Activated T-helper 1 cell treated with anti-CD3 and anti-CD28 coated beads, Interleukin-12 subunit alpha, Interleukin-12 subunit beta, Interleukin-2, Interleukin-4 antibody, amounts not matched to agents 30 ng/mL and 10 ng/mL and 1 ng/mL, durations not matched to agents 14 hours and 24 hours and 36 hours (primary cell): ENCODE measurements around the gene KCNMB2. TPM values are rescaled to one million over a fixed set of nuclear protein-coding genes. Genes with fewer than 3 reads are reported as not detected.
"Not testable (repeated sequence)": the region's sequence is repeated elsewhere in the genome, so short reads cannot be mapped to it uniquely, and the experiment has no call there.

Source experiments
- DNase-seq: peaks from one replicate; pipeline ENCODE4 v3.0.0; 2021; ENCODE audit warnings: low spot score
- H3K27ac Mint-ChIP-seq: one replicate; pipeline ENCODE4 v1.8.0; 2021; ENCODE audit warnings: mild to moderate bottlenecking, mixed read lengths
- H3K27me3 Mint-ChIP-seq: one replicate; pipeline ENCODE4 v1.8.0; 2022; ENCODE audit warnings: mild to moderate bottlenecking, moderate library complexity, mixed read lengths; ENCODE audit not compliant: insufficient read depth
- H3K36me3 Mint-ChIP-seq: one replicate; pipeline ENCODE4 v1.8.0; 2021; ENCODE audit warnings: low read depth, mixed read lengths
- H3K4me1 Mint-ChIP-seq: one replicate; pipeline ENCODE4 v1.8.0; 2021; ENCODE audit warnings: low read depth, mixed read lengths
- H3K4me3 Mint-ChIP-seq: one replicate; pipeline ENCODE4 v1.8.0; 2021; ENCODE audit warnings: mild to moderate bottlenecking, moderate library complexity, mixed read lengths
- H3K9me3 Mint-ChIP-seq: one replicate; pipeline ENCODE4 v1.8.0; 2021; ENCODE audit warnings: mixed read lengths
- intact Hi-C: fragments of 100-400 bp; cut with micrococcal nuclease; formaldehyde crosslinking; loops from one replicate; pipeline ENCODE4 v1.15.1; 2024
- total RNA-seq: library from RNA; stranded (reverse); gene quantifications from 2 replicates; pipeline ENCODE4 v1.2.3, GENCODE V29; 2022

KCNMB2 gene
- total RNA-seq, 1 donor from 2014 or later, result not detected

DNA sequence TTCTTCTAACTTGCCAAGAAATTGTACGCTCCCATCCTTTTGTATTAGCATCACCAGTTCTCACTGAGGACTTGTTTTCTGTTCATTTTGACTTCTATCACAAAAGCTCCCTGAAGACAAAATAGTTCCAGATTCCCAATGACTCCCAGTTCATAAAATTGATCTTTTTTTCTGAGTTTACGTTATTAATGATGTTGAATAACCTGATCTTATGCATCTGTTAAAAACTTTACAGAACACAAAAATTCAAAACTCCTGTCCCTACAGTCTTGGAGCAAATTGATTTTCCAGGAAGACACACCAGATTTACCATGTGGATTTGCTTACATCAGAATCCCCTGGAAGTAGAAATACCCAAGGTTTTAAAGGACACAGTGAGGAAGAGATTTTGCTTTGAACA, 8.3 kb upstream of the KCNMB2 start:
- intact Hi-C loops, result no loop called here
- no peaks in the 10 kb centered on the region for H3K4me1 Mint-ChIP-seq
- H3K4me3 Mint-ChIP-seq, result no peak overlapping the region
- H3K27me3 Mint-ChIP-seq, result no peaks in the 10 kb centered on the region
- no peak overlapping the region for H3K27ac Mint-ChIP-seq
- H3K36me3 Mint-ChIP-seq, result no peaks in the 10 kb centered on the region
- DNase-seq, result no peak
- no peaks in the 10 kb centered on the region for H3K9me3 Mint-ChIP-seq

DNA sequence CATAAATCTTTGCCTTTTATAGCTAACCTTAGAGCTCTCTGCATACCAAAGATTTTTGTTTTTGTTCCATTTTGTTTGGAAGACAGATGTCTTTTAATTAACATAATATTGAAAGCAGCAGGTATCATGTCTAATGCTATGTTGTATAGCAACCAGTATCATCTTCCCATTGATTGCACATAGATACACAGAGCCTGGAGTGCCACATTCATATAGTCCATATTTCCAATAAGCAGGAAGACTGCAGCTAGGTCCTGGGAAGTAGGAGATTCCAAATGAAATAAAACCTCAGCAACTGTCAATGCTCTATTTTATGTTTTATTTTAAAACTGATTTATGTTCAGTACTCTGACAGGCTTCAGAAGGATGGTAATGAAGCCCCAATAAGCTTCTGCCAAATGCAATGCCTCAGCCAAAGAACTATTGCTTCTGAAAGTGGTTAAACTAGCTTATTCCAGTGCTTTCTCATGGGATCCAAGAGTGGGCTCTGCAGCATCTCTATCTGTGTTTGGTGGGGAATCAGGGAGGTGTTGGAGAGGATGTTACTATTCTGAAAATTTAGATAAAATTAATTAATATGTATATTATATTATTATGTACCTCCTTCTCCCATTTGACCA, 6.5 kb upstream of the KCNMB2 start:
- H3K9me3 Mint-ChIP-seq, result no peaks in the 10 kb centered on the region
- H3K4me3 Mint-ChIP-seq, result no peak overlapping the region
- no peak for DNase-seq
- no peaks in the 10 kb centered on the region for H3K36me3 Mint-ChIP-seq
- no peaks in the 10 kb centered on the region for H3K4me1 Mint-ChIP-seq
- no peak overlapping the region for H3K27ac Mint-ChIP-seq
- H3K27me3 Mint-ChIP-seq, result no peaks in the 10 kb centered on the region
- intact Hi-C loops, result no loop called here

DNA sequence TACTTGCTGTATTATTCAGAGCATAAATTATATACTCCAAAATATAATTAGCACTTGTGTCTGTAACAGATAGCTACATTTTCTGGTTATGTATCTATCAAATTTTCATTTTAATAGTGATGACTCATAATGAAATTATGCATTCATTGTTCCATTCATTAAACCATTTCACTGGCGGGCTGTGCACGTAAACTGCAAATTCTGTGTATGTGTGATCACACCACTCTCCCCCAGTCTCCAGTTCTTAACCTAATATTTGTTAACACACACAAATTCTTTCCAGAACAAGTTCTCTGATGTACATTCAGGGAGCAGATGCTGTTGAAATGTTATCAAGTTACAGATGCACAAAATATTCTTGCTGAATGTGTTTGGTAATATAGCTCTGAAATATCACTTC, 3.8 kb upstream of the KCNMB2 start:
- intact Hi-C loops, result no loop called here
- H3K36me3 Mint-ChIP-seq, result no peaks in the 10 kb centered on the region

GRCh38 chr3:178537122-178537705, 978 bp downstream of the KCNMB2 start:
- no peak overlapping the region for H3K4me3 Mint-ChIP-seq
- intact Hi-C loops, result no loop called here
- no peak for DNase-seq
- peaks cover 12% of the 10 kb centered on the region for H3K27me3 Mint-ChIP-seq
- no peaks in the 10 kb centered on the region for H3K9me3 Mint-ChIP-seq
- no peaks in the 10 kb centered on the region for H3K4me1 Mint-ChIP-seq
- H3K27ac Mint-ChIP-seq, result no peak overlapping the region
- no peaks in the 10 kb centered on the region for H3K36me3 Mint-ChIP-seq

More for the DNA sequence above, 3.8 kb upstream of the KCNMB2 start:
- no peak for DNase-seq
- Mint-ChIP-seq H3K9me3 (no peaks in the 10 kb centered on the region), H3K27ac (no peak overlapping the region), H3K27me3 (peaks cover 10% of the 10 kb centered on the region), H3K4me3 (no peak overlapping the region), H3K4me1 (no peaks in the 10 kb centered on the region)

GRCh38 chr3:178538056-178538455, 1.8 kb downstream of the KCNMB2 start:
- intact Hi-C loops, result no loop called here
- H3K4me3 Mint-ChIP-seq, result no peak overlapping the region
- H3K27ac Mint-ChIP-seq, result no peak overlapping the region
- peaks cover 12% of the 10 kb centered on the region for H3K27me3 Mint-ChIP-seq
- DNase-seq, result no peak
- H3K36me3 Mint-ChIP-seq, result no peaks in the 10 kb centered on the region
- H3K9me3 Mint-ChIP-seq, result no peaks in the 10 kb centered on the region
- H3K4me1 Mint-ChIP-seq, result no peaks in the 10 kb centered on the region

DNA sequence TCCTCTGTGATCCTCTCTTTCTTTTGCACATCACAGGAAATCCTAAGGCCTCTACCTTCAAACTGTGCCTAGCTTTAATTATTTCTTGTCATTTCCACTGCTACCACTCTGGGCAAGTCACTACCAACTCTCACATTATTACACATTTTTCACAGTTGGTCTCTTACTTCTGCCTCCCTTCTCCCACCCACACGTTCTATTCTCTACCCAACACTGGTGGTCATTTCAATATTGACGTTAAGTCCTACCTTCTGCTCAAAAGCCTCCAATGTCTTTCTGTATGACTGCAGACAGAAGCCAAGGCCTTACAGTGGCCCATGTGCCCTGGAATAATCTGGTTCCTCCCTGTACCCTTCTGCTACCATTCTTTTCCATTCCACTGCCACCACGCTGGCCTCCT, 3.9 kb downstream of the KCNMB2 start:
- no peaks in the 10 kb centered on the region for H3K4me1 Mint-ChIP-seq
- DNase-seq, result no peak
- no peaks in the 10 kb centered on the region for H3K9me3 Mint-ChIP-seq
- H3K27me3 Mint-ChIP-seq, result peaks cover 9% of the 10 kb centered on the region
- H3K27ac Mint-ChIP-seq, result no peak overlapping the region
- H3K36me3 Mint-ChIP-seq, result no peaks in the 10 kb centered on the region
- no peak overlapping the region for H3K4me3 Mint-ChIP-seq
- intact Hi-C loops, result no loop called here

GRCh38 chr3:178545337-178545736, 9.1 kb downstream of the KCNMB2 start:
- intact Hi-C loops, result no loop called here
- no peak overlapping the region for H3K4me3 Mint-ChIP-seq
- no peak overlapping the region for H3K27ac Mint-ChIP-seq
- H3K9me3 Mint-ChIP-seq, result no peaks in the 10 kb centered on the region
- H3K4me1 Mint-ChIP-seq, result no peaks in the 10 kb centered on the region
- DNase-seq, result no peak
- peaks cover 2% of the 10 kb centered on the region for H3K27me3 Mint-ChIP-seq
- H3K36me3 Mint-ChIP-seq, result no peaks in the 10 kb centered on the region

DNA sequence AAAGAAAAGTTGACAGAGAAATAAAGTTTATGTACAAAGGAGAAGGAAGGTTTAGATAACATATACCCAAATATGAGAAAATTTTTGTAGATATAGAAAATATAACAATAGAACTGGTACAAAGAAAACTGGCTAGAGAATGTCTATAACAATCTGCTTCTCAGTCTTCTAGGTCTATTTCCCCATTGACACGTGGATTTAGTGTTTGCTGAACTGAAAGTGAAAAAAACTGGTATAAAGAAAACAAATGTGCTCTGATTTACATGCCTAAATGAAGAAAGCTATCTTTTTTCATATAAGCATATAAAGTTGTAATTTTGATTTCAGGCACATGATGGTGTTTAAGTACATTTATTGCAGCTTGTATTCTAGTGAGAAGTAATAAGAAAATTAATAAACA, 9.8 kb downstream of the KCNMB2 start:
- H3K27me3 Mint-ChIP-seq, result no peaks in the 10 kb centered on the region
- no peaks in the 10 kb centered on the region for H3K4me1 Mint-ChIP-seq
- no peak overlapping the region for H3K27ac Mint-ChIP-seq
- H3K4me3 Mint-ChIP-seq, result no peak overlapping the region
- intact Hi-C loops, result no loop called here
- no peaks in the 10 kb centered on the region for H3K9me3 Mint-ChIP-seq
- DNase-seq, result no peak
- no peaks in the 10 kb centered on the region for H3K36me3 Mint-ChIP-seq

DNA sequence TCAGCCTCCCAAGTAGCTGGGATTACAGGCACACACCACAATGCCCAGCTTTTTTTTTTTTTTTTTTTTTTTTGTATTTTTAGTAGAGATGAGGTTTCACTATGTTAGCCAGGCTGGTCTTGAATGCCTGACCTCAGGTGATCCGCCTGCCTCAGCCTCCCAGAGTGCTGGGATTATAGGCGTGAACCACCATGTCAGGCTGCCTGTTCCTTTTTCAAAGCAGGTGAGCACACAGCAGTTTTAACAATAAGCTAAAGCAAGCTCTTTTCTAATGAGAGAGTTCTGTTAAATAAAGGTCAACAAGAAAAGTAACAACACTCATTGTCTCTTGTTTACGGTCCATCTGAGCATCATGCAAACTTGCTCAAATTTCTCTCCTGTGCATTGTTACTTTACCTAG, 13.2 kb downstream of the KCNMB2 start:
- H3K4me3 Mint-ChIP-seq, H3K4me1 Mint-ChIP-seq, H3K27ac Mint-ChIP-seq, H3K9me3 Mint-ChIP-seq, intact Hi-C loops, H3K36me3 Mint-ChIP-seq, DNase-seq, H3K27me3 Mint-ChIP-seq: not testable (repeated sequence)

GRCh38 chr3:178551916-178552321, 15.7 kb downstream of the KCNMB2 start:
- no peaks in the 10 kb centered on the region for H3K4me1 Mint-ChIP-seq
- no peak overlapping the region for H3K4me3 Mint-ChIP-seq
- DNase-seq, result no peak
- no peaks in the 10 kb centered on the region for H3K27me3 Mint-ChIP-seq
- no peaks in the 10 kb centered on the region for H3K9me3 Mint-ChIP-seq
- intact Hi-C loops, result no loop called here
- no peaks in the 10 kb centered on the region for H3K36me3 Mint-ChIP-seq
- no peak overlapping the region for H3K27ac Mint-ChIP-seq

DNA sequence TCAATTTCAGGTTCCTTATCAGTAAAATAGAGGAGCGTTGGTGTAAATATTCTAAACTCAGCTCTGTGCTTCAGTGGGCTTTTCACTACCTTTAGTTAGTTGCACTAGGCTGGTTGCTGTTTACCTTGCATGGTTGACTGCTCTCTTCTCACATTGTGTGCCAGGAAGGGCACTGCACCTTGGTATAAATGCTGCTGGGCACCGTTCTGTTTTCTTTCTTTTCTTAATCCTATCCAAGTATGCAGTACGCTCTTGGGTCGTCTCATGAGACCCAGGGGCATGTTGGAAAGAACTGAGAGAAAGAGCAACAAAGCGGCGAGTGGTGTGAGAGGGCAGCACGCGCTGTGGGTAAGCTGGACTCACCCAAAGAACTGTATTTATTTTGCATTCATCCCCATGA, 22.4 kb downstream of the KCNMB2 start:
- H3K36me3 Mint-ChIP-seq, result no peaks in the 10 kb centered on the region
- H3K27ac Mint-ChIP-seq, result no peak overlapping the region
- H3K4me1 Mint-ChIP-seq, result no peaks in the 10 kb centered on the region
- H3K27me3 Mint-ChIP-seq, result no peaks in the 10 kb centered on the region
- DNase-seq, result no peak
- intact Hi-C loops, result no loop called here
- no peak overlapping the region for H3K4me3 Mint-ChIP-seq
- H3K9me3 Mint-ChIP-seq, result no peaks in the 10 kb centered on the region

GRCh38 chr3:178560759-178561158, 24.5 kb downstream of the KCNMB2 start:
- H3K4me3 Mint-ChIP-seq, result no peak overlapping the region
- intact Hi-C loops, result no loop called here
- no peaks in the 10 kb centered on the region for H3K4me1 Mint-ChIP-seq
- no peaks in the 10 kb centered on the region for H3K36me3 Mint-ChIP-seq
- DNase-seq, result no peak
- H3K27ac Mint-ChIP-seq, result no peak overlapping the region
- no peaks in the 10 kb centered on the region for H3K9me3 Mint-ChIP-seq
- H3K27me3 Mint-ChIP-seq, result no peaks in the 10 kb centered on the region

GRCh38 chr3:178561239-178561638, 25.0 kb downstream of the KCNMB2 start:
- DNase-seq, result no peak
- intact Hi-C loops, result no loop called here
- H3K27ac Mint-ChIP-seq, result no peak overlapping the region
- no peaks in the 10 kb centered on the region for H3K36me3 Mint-ChIP-seq
- no peaks in the 10 kb centered on the region for H3K4me1 Mint-ChIP-seq
- no peaks in the 10 kb centered on the region for H3K9me3 Mint-ChIP-seq
- no peaks in the 10 kb centered on the region for H3K27me3 Mint-ChIP-seq
- H3K4me3 Mint-ChIP-seq, result no peak overlapping the region
